Measurements from ENCODE around the gene ADAMTS2.

The ADAMTS2 gene

DNA sequence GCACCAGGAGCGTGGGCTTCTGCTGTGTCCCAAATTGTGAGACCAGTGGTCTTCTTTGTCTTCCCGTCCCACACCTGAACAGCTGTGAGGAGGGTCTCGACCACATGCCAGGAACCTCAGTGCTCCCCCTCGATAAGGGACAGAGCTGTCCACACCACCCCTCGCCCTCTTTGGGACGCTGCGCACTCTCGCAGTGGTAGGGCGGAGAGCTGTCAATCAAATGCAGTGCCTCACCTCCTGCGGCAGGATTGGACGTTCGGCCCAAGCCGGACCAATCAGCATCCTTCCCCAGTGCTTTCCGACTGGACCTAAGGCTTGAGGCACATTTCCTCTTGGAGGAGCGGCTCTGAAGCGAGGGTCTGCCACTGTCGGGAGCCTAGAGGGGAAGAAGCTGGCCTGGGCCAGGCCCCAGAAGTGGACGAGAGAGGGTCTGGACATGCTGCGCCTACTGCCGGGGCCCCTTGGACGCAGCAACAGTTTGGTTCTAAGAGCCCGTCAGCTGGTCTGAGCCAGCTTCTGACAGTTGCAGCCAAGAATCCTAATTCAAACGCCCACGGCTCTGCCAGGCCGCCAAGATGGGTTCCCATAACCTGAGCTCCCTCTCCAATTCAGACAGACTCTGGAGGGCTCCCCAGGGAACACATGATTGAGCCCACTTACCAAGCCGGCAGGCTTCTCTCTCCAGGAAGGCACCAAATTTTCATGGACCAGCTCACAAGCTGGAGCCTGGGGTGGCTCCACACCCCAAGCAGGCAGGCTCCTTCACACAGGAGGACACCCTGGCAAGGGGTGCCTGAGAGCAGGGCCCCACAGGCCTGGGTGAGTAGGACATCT is 28.1 kb upstream of the ADAMTS2 start:
- H3K4me2 ChIP-seq (ENCODE audit: low read length) = no peak overlapping the region
- H3K9me3 ChIP-seq (ENCODE audit: control insufficient read depth, low read length) = no peaks in the 10 kb centered on the region
- H3K27ac ChIP-seq = no peak overlapping the region
- H3K9ac ChIP-seq = no peak overlapping the region
- H3K4me1 ChIP-seq = no peaks in the 10 kb centered on the region
- no peaks in the 10 kb centered on the region for H3K79me2 ChIP-seq
- H3K36me3 ChIP-seq (ENCODE audit: control insufficient read depth, insufficient read depth, low read length) = no peaks in the 10 kb centered on the region
- TF ChIP-seq, protein P1, sequence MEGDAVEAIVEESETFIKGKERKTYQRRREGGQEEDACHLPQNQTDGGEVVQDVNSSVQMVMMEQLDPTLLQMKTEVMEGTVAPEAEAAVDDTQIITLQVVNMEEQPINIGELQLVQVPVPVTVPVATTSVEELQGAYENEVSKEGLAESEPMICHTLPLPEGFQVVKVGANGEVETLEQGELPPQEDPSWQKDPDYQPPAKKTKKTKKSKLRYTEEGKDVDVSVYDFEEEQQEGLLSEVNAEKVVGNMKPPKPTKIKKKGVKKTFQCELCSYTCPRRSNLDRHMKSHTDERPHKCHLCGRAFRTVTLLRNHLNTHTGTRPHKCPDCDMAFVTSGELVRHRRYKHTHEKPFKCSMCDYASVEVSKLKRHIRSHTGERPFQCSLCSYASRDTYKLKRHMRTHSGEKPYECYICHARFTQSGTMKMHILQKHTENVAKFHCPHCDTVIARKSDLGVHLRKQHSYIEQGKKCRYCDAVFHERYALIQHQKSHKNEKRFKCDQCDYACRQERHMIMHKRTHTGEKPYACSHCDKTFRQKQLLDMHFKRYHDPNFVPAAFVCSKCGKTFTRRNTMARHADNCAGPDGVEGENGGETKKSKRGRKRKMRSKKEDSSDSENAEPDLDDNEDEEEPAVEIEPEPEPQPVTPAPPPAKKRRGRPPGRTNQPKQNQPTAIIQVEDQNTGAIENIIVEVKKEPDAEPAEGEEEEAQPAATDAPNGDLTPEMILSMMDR (IDR thresholded peaks at IDR 0.05) = no peak
- H2AFZ ChIP-seq = no peak overlapping the region
- no peak overlapping the region for H3K4me3 ChIP-seq (ENCODE audit: low read depth, low read length)
- no peaks in the 10 kb centered on the region for H3K27me3 ChIP-seq (ENCODE audit: control insufficient read depth, insufficient read depth, low read length)

DNA sequence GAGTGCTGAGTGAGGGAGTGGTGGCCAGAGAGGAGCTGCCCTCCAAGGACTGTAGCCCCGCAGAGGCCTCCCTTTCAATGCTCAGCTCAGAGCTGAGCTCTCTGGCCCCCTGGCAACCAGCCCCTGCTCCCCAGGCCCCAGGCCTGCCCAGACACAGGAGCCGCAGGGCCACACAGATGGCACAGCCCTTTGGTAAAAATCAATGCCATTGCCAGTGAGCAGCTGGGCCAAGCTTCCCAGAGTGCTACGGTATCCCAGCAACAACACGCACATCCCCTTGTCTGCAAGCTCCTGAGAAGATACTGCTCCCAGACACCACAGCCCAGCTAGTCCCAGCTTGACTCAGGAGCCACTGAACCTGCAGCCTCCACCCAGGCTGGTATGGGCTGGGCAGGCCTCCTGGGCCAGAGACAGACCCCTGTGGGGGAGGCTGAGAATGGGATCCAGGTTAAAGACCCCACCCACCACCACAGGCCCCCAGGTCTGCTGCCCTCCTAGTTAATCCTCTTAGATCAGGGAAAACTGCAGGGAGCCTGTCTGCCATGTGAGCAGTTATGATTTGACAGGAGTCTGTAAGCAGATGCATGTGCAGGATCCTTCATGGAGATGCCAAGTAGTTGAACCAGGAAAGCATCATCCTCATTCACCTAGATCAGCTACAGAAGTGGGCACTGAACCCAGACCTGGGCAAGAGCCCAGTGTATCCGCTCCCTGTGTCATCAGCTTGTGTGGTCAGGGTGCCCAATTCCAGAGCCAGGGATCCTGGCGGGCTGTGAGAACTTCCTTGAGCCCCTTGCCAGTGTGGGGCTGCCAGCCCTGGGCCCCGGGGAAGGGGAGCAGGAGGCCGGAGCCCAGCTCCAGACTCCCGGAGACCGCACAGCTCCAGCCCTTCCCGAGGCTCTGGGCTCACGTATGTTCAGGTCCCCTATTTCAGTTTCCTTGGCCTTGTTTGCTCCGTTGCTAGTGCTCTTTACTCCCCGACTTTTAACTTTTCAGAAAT is 26.7 kb upstream of the ADAMTS2 start:
- Histone ChIP-seq H3K36me3 (ENCODE audit: control insufficient read depth, insufficient read depth, low read length) (no peaks in the 10 kb centered on the region), H3K4me3 (ENCODE audit: low read depth, low read length) (no peak overlapping the region)

DNA sequence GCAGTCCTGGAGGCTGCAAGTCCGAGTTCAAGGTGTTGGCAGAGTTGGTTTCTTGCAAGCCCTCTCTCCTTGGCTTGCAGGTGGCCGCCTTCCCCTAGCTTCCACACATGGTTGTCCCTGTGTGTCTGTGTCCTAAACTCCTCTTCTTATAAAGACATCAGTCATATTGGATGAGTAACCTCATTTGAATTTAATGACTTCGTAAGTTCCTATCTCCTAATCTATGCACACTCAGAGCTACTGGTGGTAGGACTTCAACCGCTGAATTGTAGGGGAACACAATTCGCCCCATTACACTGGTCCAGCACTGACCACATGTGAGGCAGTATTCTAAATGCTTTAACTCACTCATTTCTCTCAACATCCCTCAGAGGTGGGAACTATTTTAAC is 25.9 kb upstream of the ADAMTS2 start:
- no peaks in the 10 kb centered on the region for H3K36me3 ChIP-seq (ENCODE audit: control insufficient read depth, insufficient read depth, low read length)
- H3K4me3 ChIP-seq (ENCODE audit: low read depth, low read length) = no peak overlapping the region

More for the DNA sequence above, 26.7 kb upstream of the ADAMTS2 start:
- TF ChIP-seq, protein P1 (IDR thresholded peaks at IDR 0.05) = no peak
- no peaks in the 10 kb centered on the region for H3K9me3 ChIP-seq (ENCODE audit: control insufficient read depth, low read length)
- no peak overlapping the region for H2AFZ ChIP-seq
- H3K27me3 ChIP-seq (ENCODE audit: control insufficient read depth, insufficient read depth, low read length) = no peaks in the 10 kb centered on the region
- no peak overlapping the region for H3K9ac ChIP-seq
- H3K27ac ChIP-seq = no peak overlapping the region
- H3K79me2 ChIP-seq = no peaks in the 10 kb centered on the region
- H3K4me1 ChIP-seq = no peaks in the 10 kb centered on the region
- no peak overlapping the region for H3K4me2 ChIP-seq (ENCODE audit: low read length)

DNA sequence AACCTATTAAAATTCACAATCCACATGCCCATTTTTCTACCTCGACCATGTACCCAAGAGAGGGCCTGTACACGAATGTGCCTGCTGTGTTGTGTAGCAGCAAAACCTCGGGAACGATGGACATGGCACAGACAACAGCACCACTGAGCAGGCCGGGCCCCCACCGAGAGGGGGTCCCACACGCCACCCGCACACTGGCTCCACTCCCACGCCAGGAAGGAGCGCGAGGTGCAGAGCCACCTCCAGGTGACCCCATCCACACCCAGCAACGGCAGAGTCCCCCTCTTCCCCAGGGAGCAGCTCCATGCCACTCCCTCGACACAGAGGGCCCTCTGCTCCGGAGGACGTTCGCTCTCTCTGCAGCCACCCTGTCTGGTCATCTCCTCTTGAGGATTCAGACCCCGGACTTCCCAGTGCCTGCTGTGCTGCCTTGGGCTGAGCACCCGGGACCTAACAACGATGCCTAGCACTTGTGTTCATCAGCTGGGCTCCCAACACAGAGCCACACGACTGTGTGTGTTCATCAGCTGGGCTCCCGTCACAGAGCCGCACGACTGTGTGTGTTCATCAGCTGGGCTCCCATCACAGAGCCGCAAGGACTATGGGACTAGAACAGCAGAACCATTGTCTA is 25.3 kb upstream of the ADAMTS2 start:
- no peaks in the 10 kb centered on the region for H3K9me3 ChIP-seq (ENCODE audit: control insufficient read depth, low read length)
- no peak overlapping the region for H2AFZ ChIP-seq
- H3K79me2 ChIP-seq = no peaks in the 10 kb centered on the region
- H3K4me2 ChIP-seq (ENCODE audit: low read length) = no peak overlapping the region
- no peak overlapping the region for H3K9ac ChIP-seq
- H3K4me1 ChIP-seq = no peaks in the 10 kb centered on the region
- no peak overlapping the region for H3K27ac ChIP-seq
- no peaks in the 10 kb centered on the region for H3K27me3 ChIP-seq (ENCODE audit: control insufficient read depth, insufficient read depth, low read length)
- no peak overlapping the region for H3K4me3 ChIP-seq (ENCODE audit: low read depth, low read length)
- TF ChIP-seq, protein P1 (IDR thresholded peaks at IDR 0.05) = no peak
- no peaks in the 10 kb centered on the region for H3K36me3 ChIP-seq (ENCODE audit: control insufficient read depth, insufficient read depth, low read length)

More for the DNA sequence above, 25.9 kb upstream of the ADAMTS2 start:
- no peaks in the 10 kb centered on the region for H3K27me3 ChIP-seq (ENCODE audit: control insufficient read depth, insufficient read depth, low read length)
- H3K4me1 ChIP-seq = no peaks in the 10 kb centered on the region
- no peaks in the 10 kb centered on the region for H3K79me2 ChIP-seq
- H3K9me3 ChIP-seq (ENCODE audit: control insufficient read depth, low read length) = no peaks in the 10 kb centered on the region
- H3K4me2 ChIP-seq (ENCODE audit: low read length) = no peak overlapping the region
- H3K27ac ChIP-seq = no peak overlapping the region
- H3K9ac ChIP-seq = no peak overlapping the region
- TF ChIP-seq, protein P1 (IDR thresholded peaks at IDR 0.05) = no peak
- no peak overlapping the region for H2AFZ ChIP-seq
